OCI-LY7 (cell line): Measurements from ENCODE around the gene SLC45A1. TPM values are rescaled to one million over a fixed set of nuclear protein-coding genes. Genes with fewer than 3 reads are reported as not detected.

Experiments
- BruUV-seq: library from RNA; stranded (reverse); fragments of 400-500 nt; replicated peaks from 2 replicates; lab custom pipeline; 2021; lab: Mats Ljungman, UMichigan
- CTCF ChIA-PET: fragments of 300-600 bp; sonication (Branson Sonifier 250); formaldehyde crosslinking; loops from one replicate; lab custom pipeline; 2022; ENCODE audit warnings: antibody characterized with exemption; ENCODE audit not compliant: unreplicated experiment; lab: Charles Lee
- POLR2A ChIA-PET: fragments of 300-600 bp; sonication (Branson Sonifier 250); formaldehyde crosslinking; loops from one replicate; lab custom pipeline; 2022; ENCODE audit warnings: antibody characterized with exemption; lab: Charles Lee
- DNase-seq: peaks from one replicate; pipeline ENCODE4 v3.0.0-alpha.2; 2015; ENCODE audit warnings: low spot score
- H2AFZ ChIP-seq: fragments of 200-600 bp; sonication (generic), shearing (Covaris generic); 2 replicates; pipeline ENCODE4 v1.6.1; 2014; ENCODE audit warnings: mild to moderate bottlenecking, antibody characterized with exemption, low read length, moderate library complexity
- H3K27ac ChIP-seq: fragments of 200-600 bp; sonication (generic); 2 replicates; pipeline ENCODE4 v1.5.1; 2014; ENCODE audit warnings: mixed run types, low read depth, mild to moderate bottlenecking, moderate library complexity, low read length, inconsistent platforms; ENCODE audit not compliant: poor library complexity, severe bottlenecking
- H3K36me3 ChIP-seq: fragments of 200-600 bp; sonication (generic); 2 replicates; pipeline ENCODE4 v1.6.1; 2014; ENCODE audit warnings: mild to moderate bottlenecking, antibody characterized with exemption, low read length, moderate library complexity, mixed read lengths; ENCODE audit not compliant: insufficient read depth
- H3K4me1 ChIP-seq: fragments of 200-600 bp; sonication (generic); 2 replicates; pipeline ENCODE4 v1.5.1; 2014; ENCODE audit warnings: mild to moderate bottlenecking, low read length; ENCODE audit not compliant: insufficient read depth, poor library complexity, severe bottlenecking
- H3K4me2 ChIP-seq: fragments of 200-600 bp; sonication (generic); 2 replicates; pipeline ENCODE4 v1.6.1; 2014; ENCODE audit warnings: mild to moderate bottlenecking, low read length
- H3K4me3 ChIP-seq: fragments of 200-600 bp; sonication (generic); 2 replicates; pipeline ENCODE4 v1.5.1; 2014; ENCODE audit warnings: mild to moderate bottlenecking, low read depth, low read length; ENCODE audit not compliant: poor library complexity, severe bottlenecking
- H3K79me2 ChIP-seq: fragments of 200-600 bp; sonication (generic); 2 replicates; pipeline ENCODE4 v1.6.1; 2016; ENCODE audit warnings: low read depth, mild to moderate bottlenecking, low read length, moderate library complexity, mixed read lengths; ENCODE audit not compliant: insufficient read depth
- H3K9me2 ChIP-seq: fragments of 200-600 bp; sonication (generic); 2 replicates; pipeline ENCODE4 v1.6.1; 2016; ENCODE audit warnings: mild to moderate bottlenecking, low read length, mixed read lengths; ENCODE audit not compliant: insufficient read depth
- H3K9me3 ChIP-seq: fragments of 200-600 bp; sonication (generic); 2 replicates; pipeline ENCODE4 v1.6.1; 2014; ENCODE audit warnings: mild to moderate bottlenecking, mixed run types, low read length, mixed read lengths
- H4K20me1 ChIP-seq: fragments of 200-600 bp; sonication (generic); 2 replicates; pipeline ENCODE4 v1.6.1; 2014; ENCODE audit warnings: mild to moderate bottlenecking, antibody characterized with exemption, low read length, moderate library complexity, mixed read lengths; ENCODE audit not compliant: insufficient read depth
- EZH2phosphoT487 ChIP-seq: fragments of 200-600 bp; sonication (generic); IDR thresholded peaks from 2 replicates; pipeline ENCODE4 v1.6.1; 2018; ENCODE audit warnings: low read depth, borderline replicate concordance, mild to moderate bottlenecking, mixed run types, antibody characterized with exemption, low read length, moderate library complexity, mixed read lengths
- intact Hi-C: fragments of 100-400 bp; cut with micrococcal nuclease; formaldehyde crosslinking; loops from one replicate; pipeline ENCODE4 v1.10.0; 2022; ENCODE audit not compliant: unreplicated experiment
- total RNA-seq, 2 experiments: library from RNA; depleted of rRNA in 1 of 2; stranded (reverse); fragments of >200 nt in 1 of 2; shearing (Covaris generic) in 1 of 2; gene quantifications; 2 replicates each; pipeline ENCODE4 v1.2.3, GENCODE V29; 2014 to 2022
- TF ChIP-seq, protein P1 (sequence below): fragments of 200-600 bp; sonication (generic); conservative IDR thresholded peaks from 2 replicates; pipeline ENCODE4 v1.5.1; 2014; ENCODE audit warnings: mild to moderate bottlenecking, antibody characterized with exemption, low read length, moderate library complexity, mixed read lengths

SLC45A1 gene
- total RNA-seq, 2 experiments from 2014 or later: not detected

DNA sequence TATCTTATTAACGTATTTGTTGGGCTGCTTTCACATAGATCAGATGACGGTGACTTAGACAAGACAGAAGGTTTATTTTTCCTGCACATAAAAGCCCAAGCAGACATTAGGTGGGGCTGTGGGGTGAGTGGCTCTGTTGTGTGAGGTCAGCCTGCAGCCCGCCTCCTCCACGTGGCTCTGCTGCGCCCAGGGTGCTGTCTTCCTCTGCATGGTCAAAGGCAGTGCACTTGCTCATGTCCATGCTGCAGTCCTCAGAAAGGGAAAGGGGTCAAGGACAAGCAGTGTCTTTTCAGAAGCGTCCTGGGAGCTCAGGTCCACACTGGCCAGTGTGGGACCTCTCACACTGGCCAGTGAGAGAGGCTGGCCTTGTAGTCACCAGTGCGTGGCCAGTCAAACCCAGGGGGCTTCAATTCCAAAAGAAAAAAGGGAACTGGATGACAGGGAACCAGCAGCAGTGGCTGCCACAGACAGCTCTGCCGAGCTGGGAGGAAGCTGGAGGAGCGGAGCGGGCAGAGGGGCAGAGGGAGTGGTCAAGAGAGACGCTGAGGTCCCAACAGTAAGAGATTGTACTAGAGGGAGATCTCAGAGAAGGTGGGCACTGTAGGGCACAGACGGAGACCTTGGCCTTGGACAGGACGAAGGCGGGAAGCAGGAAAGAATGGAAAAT lies 35.9 kb upstream of the SLC45A1 start:
- Histone ChIP-seq H3K36me3 (no peaks in the 10 kb centered on the region), H3K4me3 (no peak overlapping the region), H3K4me2 (no peak overlapping the region), H3K4me1 (no peaks in the 10 kb centered on the region), H3K27ac (no peak overlapping the region), H2AFZ (no peak overlapping the region), H3K9me3 (no peaks in the 10 kb centered on the region), H3K79me2 (no peaks in the 10 kb centered on the region), H3K9me2 (no peaks in the 10 kb centered on the region), H4K20me1 (no peaks in the 10 kb centered on the region)
- intact Hi-C loops: no loop called here
- BruUV-seq: no TSS peak
- DNase-seq: no peak
- no peak for TF ChIP-seq EZH2phosphoT487
- TF ChIP-seq, protein P1, sequence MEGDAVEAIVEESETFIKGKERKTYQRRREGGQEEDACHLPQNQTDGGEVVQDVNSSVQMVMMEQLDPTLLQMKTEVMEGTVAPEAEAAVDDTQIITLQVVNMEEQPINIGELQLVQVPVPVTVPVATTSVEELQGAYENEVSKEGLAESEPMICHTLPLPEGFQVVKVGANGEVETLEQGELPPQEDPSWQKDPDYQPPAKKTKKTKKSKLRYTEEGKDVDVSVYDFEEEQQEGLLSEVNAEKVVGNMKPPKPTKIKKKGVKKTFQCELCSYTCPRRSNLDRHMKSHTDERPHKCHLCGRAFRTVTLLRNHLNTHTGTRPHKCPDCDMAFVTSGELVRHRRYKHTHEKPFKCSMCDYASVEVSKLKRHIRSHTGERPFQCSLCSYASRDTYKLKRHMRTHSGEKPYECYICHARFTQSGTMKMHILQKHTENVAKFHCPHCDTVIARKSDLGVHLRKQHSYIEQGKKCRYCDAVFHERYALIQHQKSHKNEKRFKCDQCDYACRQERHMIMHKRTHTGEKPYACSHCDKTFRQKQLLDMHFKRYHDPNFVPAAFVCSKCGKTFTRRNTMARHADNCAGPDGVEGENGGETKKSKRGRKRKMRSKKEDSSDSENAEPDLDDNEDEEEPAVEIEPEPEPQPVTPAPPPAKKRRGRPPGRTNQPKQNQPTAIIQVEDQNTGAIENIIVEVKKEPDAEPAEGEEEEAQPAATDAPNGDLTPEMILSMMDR: no peak
- ChIA-PET POLR2A (no interaction called here), CTCF (no interaction called here)

DNA sequence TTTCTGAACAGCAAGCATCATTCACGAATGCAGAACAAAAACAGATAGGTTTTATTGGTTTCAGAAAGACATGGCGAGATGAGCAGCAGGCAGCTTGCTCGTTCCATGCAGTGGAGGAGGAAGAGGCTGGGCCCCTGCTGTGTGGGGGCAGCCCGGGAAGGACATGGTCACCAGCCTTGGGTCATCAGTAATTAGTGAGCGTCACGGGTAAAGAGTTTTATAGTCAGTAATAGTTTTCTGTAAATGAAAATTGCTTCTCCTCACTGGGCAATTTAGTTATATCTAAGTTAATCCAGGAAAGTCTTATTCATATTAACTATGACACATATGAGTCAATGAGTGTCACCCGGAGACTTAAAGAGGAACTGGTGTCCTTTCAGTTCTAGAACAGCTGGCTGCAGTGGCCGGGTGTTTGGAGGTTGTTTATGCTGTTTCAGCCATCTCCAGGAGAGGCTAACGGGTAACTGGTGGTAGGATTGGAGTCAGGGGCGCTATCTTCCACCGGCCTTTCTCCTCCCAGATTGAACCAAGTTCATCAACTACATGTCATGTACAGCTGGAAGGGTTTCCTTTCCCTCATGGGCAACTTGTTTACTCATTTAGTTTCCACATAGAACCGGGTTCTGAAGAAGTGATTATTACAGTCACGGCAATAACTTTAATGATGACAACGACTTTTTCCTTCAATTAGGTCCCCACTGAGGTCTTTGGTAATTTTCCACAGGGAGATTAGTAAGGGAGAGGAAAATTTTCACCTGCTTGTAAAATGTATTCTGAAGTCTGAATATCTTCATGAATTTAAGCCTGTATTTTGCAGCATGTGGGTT lies 34.6 kb upstream of the SLC45A1 start:
- no peak overlapping the region for H3K4me2 ChIP-seq
- intact Hi-C loops: no loop called here
- no peak overlapping the region for H3K27ac ChIP-seq
- no peak overlapping the region for H2AFZ ChIP-seq
- H3K79me2 ChIP-seq: no peaks in the 10 kb centered on the region
- no TSS peak for BruUV-seq
- H4K20me1 ChIP-seq: no peaks in the 10 kb centered on the region
- no peaks in the 10 kb centered on the region for H3K4me1 ChIP-seq
- ChIA-PET POLR2A (interaction anchor here (0.5 kb wide), 1 partner anchor 597 kb away, joined by 3 read pairs; no protein-coding TSS in a partner anchor), CTCF (no interaction called here)
- no peak overlapping the region for H3K4me3 ChIP-seq
- no peaks in the 10 kb centered on the region for H3K36me3 ChIP-seq
- TF ChIP-seq, protein P1: no peak
- no peak for TF ChIP-seq EZH2phosphoT487
- no peaks in the 10 kb centered on the region for H3K9me3 ChIP-seq
- H3K9me2 ChIP-seq: no peaks in the 10 kb centered on the region
- DNase-seq: peak; percentile 12
